ENCODE measurements around the gene DCT. TPM values are rescaled to one million over a fixed set of nuclear protein-coding genes. Genes with fewer than 3 reads are reported as not detected.
A peak's percentile ranks its signal among the peaks of the same experiment; 100 is the strongest.

Gene DCT
- total and polyA plus RNA-seq, 2 experiments from 2014 or later = not detected

- in situ Hi-C loops (cut with MboI) = no loop called here
These were observed 25.1 kb downstream of the DCT start for GRCh38 chr13:94454334-94454733.

DNA sequence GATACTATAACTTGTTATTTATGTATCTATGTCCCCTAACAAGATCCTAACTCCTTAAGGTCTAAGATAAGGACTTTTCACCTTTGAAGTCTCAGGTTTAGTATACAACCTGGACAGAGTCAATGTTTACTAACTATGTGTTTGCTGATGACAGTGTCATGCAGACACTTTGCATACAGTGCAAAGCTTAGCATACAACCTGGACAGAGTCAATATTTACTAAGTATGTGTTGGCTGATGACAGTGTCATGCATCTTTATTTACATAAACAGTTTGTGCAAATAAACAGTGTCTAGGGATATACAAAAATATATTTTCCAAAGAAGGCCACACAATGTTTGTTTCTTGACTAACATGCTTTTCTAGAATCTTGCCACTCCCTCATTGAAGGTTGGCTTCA, 34.7 kb downstream of the DCT start:
- no peaks in the 10 kb centered on the region for H4K20me1 ChIP-seq (ENCODE audit: insufficient read depth)
- in situ Hi-C loops (cut with MboI) = no loop called here

More at GRCh38 chr13:94454334-94454733, 25.1 kb downstream of the DCT start:
- Histone ChIP-seq H3K36me3 (ENCODE audit: low read depth) (no peaks in the 10 kb centered on the region), H3K4me1 (ENCODE audit: insufficient read depth) (no peaks in the 10 kb centered on the region), H3K4me3 (no peak overlapping the region), H3K9me2 (ENCODE audit: insufficient read depth) (no peaks in the 10 kb centered on the region), H3K4me2 (ENCODE audit: unreplicated experiment) (no peak overlapping the region), H3K79me2 (ENCODE audit: insufficient read depth) (no peaks in the 10 kb centered on the region), H4K20me1 (ENCODE audit: insufficient read depth) (no peaks in the 10 kb centered on the region), H3K9me3 (ENCODE audit: low read depth) (no peaks in the 10 kb centered on the region), H3K9ac (no peak overlapping the region), H2AFZ (no peak overlapping the region), H3F3A (ENCODE audit: insufficient read depth) (no peaks in the 10 kb centered on the region), H3K27ac (no peak overlapping the region), H3K27me3 (replicated peaks; ENCODE audit: insufficient read depth) (peaks cover 9% of the 10 kb centered on the region; the same call in 1 of the 2 replicates)
- TF ChIP-seq EZH2phosphoT487 (IDR thresholded peaks at IDR 0.05; ENCODE audit: insufficient read depth, low read depth) (no peak), EZH2 (IDR thresholded peaks at IDR 0.05; ENCODE audit: insufficient read depth, poor library complexity, severe bottlenecking) (no peak)
- DNase-seq = no peak

GRCh38 chr13:94435604-94436226, 43.8 kb downstream of the DCT start:
- Histone ChIP-seq H2AFZ (no peak overlapping the region), H3K9ac (no peak overlapping the region), H3K9me3 (ENCODE audit: low read depth) (no peaks in the 10 kb centered on the region), H3F3A (ENCODE audit: insufficient read depth) (no peaks in the 10 kb centered on the region), H3K9me2 (ENCODE audit: insufficient read depth) (no peaks in the 10 kb centered on the region), H3K4me3 (no peak overlapping the region), H3K27me3 (replicated peaks; ENCODE audit: insufficient read depth) (peaks cover 21% of the 10 kb centered on the region), H3K79me2 (ENCODE audit: insufficient read depth) (no peaks in the 10 kb centered on the region), H3K36me3 (ENCODE audit: low read depth) (no peaks in the 10 kb centered on the region), H3K4me1 (ENCODE audit: insufficient read depth) (no peaks in the 10 kb centered on the region), H3K27ac (no peak overlapping the region), H3K4me2 (ENCODE audit: unreplicated experiment) (no peak overlapping the region), H4K20me1 (ENCODE audit: insufficient read depth) (no peaks in the 10 kb centered on the region)
- in situ Hi-C loops (cut with MboI) = no loop called here
- 30 to 31% methylated on average over 4 of the region's 4 CpGs for WGBS, 2 experiments (ENCODE audit: low coverage in 1 of 2, low lambda C conversion rate in 2 of 2, missing lambda C conversion rate in 2 of 2)
- peak; percentile 65 for DNase-seq
- TF ChIP-seq EZH2 (IDR thresholded peaks at IDR 0.05; ENCODE audit: insufficient read depth, poor library complexity, severe bottlenecking) (no peak), EZH2phosphoT487 (IDR thresholded peaks at IDR 0.05; ENCODE audit: insufficient read depth, low read depth) (no peak)

More for the DNA sequence above, 34.7 kb downstream of the DCT start:
- DNase-seq = no peak
- no peaks in the 10 kb centered on the region for H3K4me1 ChIP-seq (ENCODE audit: insufficient read depth)
- no peaks in the 10 kb centered on the region for H3K9me2 ChIP-seq (ENCODE audit: insufficient read depth)
- TF ChIP-seq EZH2phosphoT487 (IDR thresholded peaks at IDR 0.05; ENCODE audit: insufficient read depth, low read depth) (no peak), EZH2 (IDR thresholded peaks at IDR 0.05; ENCODE audit: insufficient read depth, poor library complexity, severe bottlenecking) (no peak)
- H3K27ac ChIP-seq = no peak overlapping the region
- H3K79me2 ChIP-seq (ENCODE audit: insufficient read depth) = no peaks in the 10 kb centered on the region
- no peak overlapping the region for H3K4me3 ChIP-seq
- no peak overlapping the region for H3K4me2 ChIP-seq (ENCODE audit: unreplicated experiment)
- H3K36me3 ChIP-seq (ENCODE audit: low read depth) = no peaks in the 10 kb centered on the region
- H2AFZ ChIP-seq = no peak overlapping the region
- H3K27me3 ChIP-seq (replicated peaks; ENCODE audit: insufficient read depth) = no peaks in the 10 kb centered on the region
- no peaks in the 10 kb centered on the region for H3K9me3 ChIP-seq (ENCODE audit: low read depth)
- H3K9ac ChIP-seq = no peak overlapping the region
- no peaks in the 10 kb centered on the region for H3F3A ChIP-seq (ENCODE audit: insufficient read depth)

- in situ Hi-C loops (cut with MboI) = no loop called here
These were observed 46.2 kb downstream of the DCT start for GRCh38 chr13:94433055-94433961.

More at GRCh38 chr13:94433055-94433961, 46.2 kb downstream of the DCT start:
- H3K9me3 ChIP-seq (ENCODE audit: low read depth) = no peaks in the 10 kb centered on the region
- H3K27ac ChIP-seq = no peak overlapping the region
- H3K79me2 ChIP-seq (ENCODE audit: insufficient read depth) = no peaks in the 10 kb centered on the region
- H3K4me2 ChIP-seq (ENCODE audit: unreplicated experiment) = no peak overlapping the region
- H3K4me3 ChIP-seq = no peak overlapping the region
- no peaks in the 10 kb centered on the region for H3K36me3 ChIP-seq (ENCODE audit: low read depth)
- H3K27me3 ChIP-seq (replicated peaks; ENCODE audit: insufficient read depth) = peaks cover 7% of the 10 kb centered on the region; the same call in 1 of the 2 replicates
- H2AFZ ChIP-seq = no peak overlapping the region
- no peak for TF ChIP-seq EZH2phosphoT487 (IDR thresholded peaks at IDR 0.05; ENCODE audit: insufficient read depth, low read depth)
- no peak for TF ChIP-seq EZH2 (IDR thresholded peaks at IDR 0.05; ENCODE audit: insufficient read depth, poor library complexity, severe bottlenecking)
- H3K9ac ChIP-seq = no peak overlapping the region
- no peaks in the 10 kb centered on the region for H3K9me2 ChIP-seq (ENCODE audit: insufficient read depth)
- H3K4me1 ChIP-seq (ENCODE audit: insufficient read depth) = no peaks in the 10 kb centered on the region
- no peak for DNase-seq
- no peaks in the 10 kb centered on the region for H4K20me1 ChIP-seq (ENCODE audit: insufficient read depth)
- no peaks in the 10 kb centered on the region for H3F3A ChIP-seq (ENCODE audit: insufficient read depth)
- 74 to 75% methylated on average over 19 of the region's 19 CpGs for WGBS, 2 experiments (ENCODE audit: low coverage in 1 of 2, low lambda C conversion rate in 2 of 2, missing lambda C conversion rate in 2 of 2)

Measured in GM23248 (cell line).